ENCODE measurements around the gene SMAD1.

DNA sequence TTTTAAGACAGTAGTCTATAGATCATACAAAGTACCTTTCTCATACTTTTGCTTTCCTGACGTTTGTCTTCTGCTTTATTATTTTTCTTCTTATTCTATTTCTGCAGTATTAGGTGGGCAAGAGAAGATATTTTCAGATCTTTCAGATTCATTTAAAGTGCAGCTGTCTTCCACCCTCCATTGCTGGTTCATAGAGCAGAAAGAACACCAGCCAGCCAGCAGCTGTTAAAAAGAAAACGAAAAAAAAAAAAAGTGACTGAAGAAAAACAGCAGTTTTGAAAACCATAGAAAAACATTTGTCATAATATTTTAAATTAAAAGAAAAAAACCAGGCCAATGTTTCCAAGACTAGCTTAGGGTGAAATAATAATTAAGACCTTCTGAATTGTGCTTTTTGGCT, 42.9 kb downstream of the SMAD1 start:
- TF ChIP-seq, protein P1, sequence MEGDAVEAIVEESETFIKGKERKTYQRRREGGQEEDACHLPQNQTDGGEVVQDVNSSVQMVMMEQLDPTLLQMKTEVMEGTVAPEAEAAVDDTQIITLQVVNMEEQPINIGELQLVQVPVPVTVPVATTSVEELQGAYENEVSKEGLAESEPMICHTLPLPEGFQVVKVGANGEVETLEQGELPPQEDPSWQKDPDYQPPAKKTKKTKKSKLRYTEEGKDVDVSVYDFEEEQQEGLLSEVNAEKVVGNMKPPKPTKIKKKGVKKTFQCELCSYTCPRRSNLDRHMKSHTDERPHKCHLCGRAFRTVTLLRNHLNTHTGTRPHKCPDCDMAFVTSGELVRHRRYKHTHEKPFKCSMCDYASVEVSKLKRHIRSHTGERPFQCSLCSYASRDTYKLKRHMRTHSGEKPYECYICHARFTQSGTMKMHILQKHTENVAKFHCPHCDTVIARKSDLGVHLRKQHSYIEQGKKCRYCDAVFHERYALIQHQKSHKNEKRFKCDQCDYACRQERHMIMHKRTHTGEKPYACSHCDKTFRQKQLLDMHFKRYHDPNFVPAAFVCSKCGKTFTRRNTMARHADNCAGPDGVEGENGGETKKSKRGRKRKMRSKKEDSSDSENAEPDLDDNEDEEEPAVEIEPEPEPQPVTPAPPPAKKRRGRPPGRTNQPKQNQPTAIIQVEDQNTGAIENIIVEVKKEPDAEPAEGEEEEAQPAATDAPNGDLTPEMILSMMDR (optimal IDR thresholded peaks at IDR 0.05 in 1 of 3, IDR thresholded peaks at IDR 0.05 in 1 of 3, conservative IDR thresholded peaks at IDR 0.05 in 1 of 3; ENCODE audit: extremely low read depth in 1 of 3, insufficient read depth in 2 of 3, low read length in 3 of 3) = no peak
- TF ChIP-seq EZH2 (IDR thresholded peaks at IDR 0.05; ENCODE audit: low read length) = no peak

Data from keratinocyte (primary cell).